GM23248 (cell line): Measurements from ENCODE around the gene MTUS2.

Experiments used
- EZH2 ChIP-seq: fragments of 200-600 bp; sonication (generic); IDR thresholded peaks from 2 replicates; pipeline ENCODE4 v1.6.1; 2018; ENCODE audit warnings: antibody characterized with exemption, mild to moderate bottlenecking; ENCODE audit not compliant: insufficient read depth, poor library complexity, severe bottlenecking
- EZH2phosphoT487 ChIP-seq: fragments of 200-600 bp; sonication (generic); IDR thresholded peaks from 2 replicates; pipeline ENCODE4 v1.6.1; 2018; ENCODE audit warnings: antibody characterized with exemption, moderate library complexity, mild to moderate bottlenecking, low read depth; ENCODE audit not compliant: insufficient read depth

DNA sequence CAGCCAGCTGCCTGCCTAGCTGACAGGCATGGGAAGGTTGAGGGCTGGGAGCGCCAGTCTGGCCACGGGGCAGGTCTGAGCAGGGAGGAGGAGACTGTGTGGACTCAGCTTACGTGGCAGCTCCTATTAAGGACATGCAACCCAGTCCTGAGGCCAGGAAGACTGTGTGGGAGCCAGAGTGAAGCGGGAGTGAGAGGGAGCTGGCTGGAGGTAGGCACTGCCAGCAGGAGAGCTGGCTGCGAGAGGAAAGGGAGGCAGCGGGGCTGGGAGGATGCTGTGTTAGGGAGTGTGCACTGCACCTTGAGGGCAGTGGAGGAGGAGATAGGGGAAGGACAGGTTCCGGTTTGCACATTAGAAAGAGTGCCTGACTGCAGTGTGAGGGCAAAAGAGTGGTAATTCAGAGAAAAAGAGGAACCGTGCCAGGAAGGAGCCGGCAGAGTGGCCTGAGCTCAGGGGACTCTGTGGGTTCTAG lies 676.1 kb downstream of the MTUS2 start:
- no peak for TF ChIP-seq EZH2
- TF ChIP-seq EZH2phosphoT487, result no peak
